Neutrophil (primary cell): ENCODE results near the gene OTUD7B.

Experiments
- H3K27ac ChIP-seq: fragments of 200-600 bp; sonication (generic); 2 replicates; pipeline ENCODE4 v1.5.1; 2016; ENCODE audit warnings: mild to moderate bottlenecking, moderate library complexity
- H3K27me3 ChIP-seq: fragments of 200-600 bp; sonication (generic); 2 replicates; pipeline ENCODE4 v1.6.0; 2016; ENCODE audit warnings: mild to moderate bottlenecking
- H3K36me3 ChIP-seq: fragments of 200-600 bp; sonication (generic); 2 replicates; pipeline ENCODE4 v1.5.1; 2017
- H3K4me1 ChIP-seq, 2 experiments: fragments of 200-600 bp in 1 of 2; sonication (generic) in 1 of 2; 1 replicate in 1 of 2; 2 replicates in 1 of 2; pipeline versions ENCODE4 v1.5.1 to v1.6.1; 2013 to 2016; ENCODE audit warnings: low read depth in 1 of 2, low read length in 1 of 2, mild to moderate bottlenecking in 1 of 2, moderate library complexity in 1 of 2; ENCODE audit not compliant: control insufficient read depth in 1 of 2, insufficient read depth in 1 of 2
- H3K4me3 ChIP-seq, 2 experiments: fragments of 200-600 bp in 1 of 2; sonication (generic) in 1 of 2; 1 replicate in 1 of 2; 2 replicates in 1 of 2; pipeline ENCODE4 v1.5.1; 2013 to 2016; ENCODE audit warnings: low read depth in 1 of 2, low read length in 1 of 2, mild to moderate bottlenecking in 1 of 2, moderate library complexity in 1 of 2
- H3K9me3 ChIP-seq: fragments of 200-600 bp; sonication (generic); 2 replicates; pipeline ENCODE4 v1.5.1; 2016
- TF ChIP-seq, protein P1 (sequence below): fragments of 200-600 bp; sonication (generic); IDR thresholded peaks from 2 replicates; pipeline ENCODE4 v1.5.1; 2016; ENCODE audit warnings: antibody characterized with exemption

OTUD7B gene

DNA sequence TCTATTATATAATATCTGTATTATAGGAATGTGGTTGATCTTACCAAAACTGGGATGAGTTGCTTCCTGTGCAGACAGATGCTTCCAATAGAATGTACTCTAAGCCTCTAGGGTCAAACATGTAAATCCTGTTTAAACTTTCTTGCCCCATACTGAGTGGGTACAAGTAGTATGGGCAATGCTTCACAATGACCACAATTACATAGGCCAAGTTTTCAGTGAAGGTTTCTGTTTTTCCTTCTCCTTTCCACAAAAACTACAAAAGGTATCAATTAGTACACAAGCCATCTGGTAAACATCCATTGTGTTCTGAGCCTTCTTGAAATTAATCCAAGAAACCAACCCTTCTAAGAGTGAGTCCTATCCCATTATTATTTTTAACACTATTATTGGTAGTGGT, 16.8 kb downstream of the OTUD7B start:
- H3K9me3 ChIP-seq = no peaks in the 10 kb centered on the region
- no peak overlapping the region for H3K27ac ChIP-seq
- no peak overlapping the region for H3K4me3 ChIP-seq
- no peaks in the 10 kb centered on the region for H3K36me3 ChIP-seq
- H3K4me1 ChIP-seq = peaks cover 13 to 15% of the 10 kb centered on the region in 2 experiments
- TF ChIP-seq, protein P1, sequence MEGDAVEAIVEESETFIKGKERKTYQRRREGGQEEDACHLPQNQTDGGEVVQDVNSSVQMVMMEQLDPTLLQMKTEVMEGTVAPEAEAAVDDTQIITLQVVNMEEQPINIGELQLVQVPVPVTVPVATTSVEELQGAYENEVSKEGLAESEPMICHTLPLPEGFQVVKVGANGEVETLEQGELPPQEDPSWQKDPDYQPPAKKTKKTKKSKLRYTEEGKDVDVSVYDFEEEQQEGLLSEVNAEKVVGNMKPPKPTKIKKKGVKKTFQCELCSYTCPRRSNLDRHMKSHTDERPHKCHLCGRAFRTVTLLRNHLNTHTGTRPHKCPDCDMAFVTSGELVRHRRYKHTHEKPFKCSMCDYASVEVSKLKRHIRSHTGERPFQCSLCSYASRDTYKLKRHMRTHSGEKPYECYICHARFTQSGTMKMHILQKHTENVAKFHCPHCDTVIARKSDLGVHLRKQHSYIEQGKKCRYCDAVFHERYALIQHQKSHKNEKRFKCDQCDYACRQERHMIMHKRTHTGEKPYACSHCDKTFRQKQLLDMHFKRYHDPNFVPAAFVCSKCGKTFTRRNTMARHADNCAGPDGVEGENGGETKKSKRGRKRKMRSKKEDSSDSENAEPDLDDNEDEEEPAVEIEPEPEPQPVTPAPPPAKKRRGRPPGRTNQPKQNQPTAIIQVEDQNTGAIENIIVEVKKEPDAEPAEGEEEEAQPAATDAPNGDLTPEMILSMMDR = no peak
- peaks cover 94% of the 10 kb centered on the region for H3K27me3 ChIP-seq

DNA sequence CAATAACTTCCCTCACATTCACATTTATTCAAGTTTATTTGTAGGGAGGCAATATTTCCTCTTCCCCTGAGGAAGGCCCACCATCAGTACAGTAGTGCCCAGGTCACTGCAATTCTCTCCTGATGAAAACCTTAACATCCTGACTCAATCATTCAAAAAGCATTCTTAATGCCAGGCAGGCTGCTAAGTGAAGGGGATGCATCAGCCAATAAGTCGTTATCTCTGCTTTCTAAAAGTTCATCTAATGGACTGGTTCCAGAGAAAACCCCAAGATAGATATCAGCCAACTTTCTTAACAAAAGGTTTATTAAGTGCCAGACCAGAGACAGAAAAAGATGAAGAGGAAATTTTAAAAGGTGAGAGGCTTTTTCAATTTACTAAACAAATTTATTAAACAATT, 17.3 kb downstream of the OTUD7B start:
- Histone ChIP-seq H3K9me3 (no peaks in the 10 kb centered on the region), H3K27me3 (peaks cover 94% of the 10 kb centered on the region), H3K27ac (no peak overlapping the region), H3K4me3 (no peak overlapping the region), H3K36me3 (no peaks in the 10 kb centered on the region), H3K4me1 (peaks cover 13 to 15% of the 10 kb centered on the region in 2 experiments)
- TF ChIP-seq, protein P1 = no peak

DNA sequence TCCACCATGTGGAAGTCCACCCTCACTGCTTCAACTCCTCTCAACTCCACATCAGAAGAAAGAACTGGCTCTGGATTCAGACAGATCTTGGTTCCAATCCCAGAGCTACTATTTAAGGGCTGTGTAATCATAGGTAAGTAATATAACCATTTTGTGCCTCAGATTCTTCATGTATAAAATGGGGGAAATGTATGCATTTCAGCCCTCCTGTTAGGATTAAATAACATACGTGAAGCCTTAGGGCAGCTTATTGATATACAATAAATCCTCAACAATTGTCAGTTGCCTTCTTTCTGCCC, 23.3 kb downstream of the OTUD7B start:
- Histone ChIP-seq H3K27me3 (peaks cover 100% of the 10 kb centered on the region), H3K36me3 (no peaks in the 10 kb centered on the region), H3K27ac (no peak overlapping the region), H3K4me1 (no peaks in the 10 kb centered on the region), H3K4me3 (no peak overlapping the region), H3K9me3 (no peaks in the 10 kb centered on the region)
- TF ChIP-seq, protein P1 = no peak

DNA sequence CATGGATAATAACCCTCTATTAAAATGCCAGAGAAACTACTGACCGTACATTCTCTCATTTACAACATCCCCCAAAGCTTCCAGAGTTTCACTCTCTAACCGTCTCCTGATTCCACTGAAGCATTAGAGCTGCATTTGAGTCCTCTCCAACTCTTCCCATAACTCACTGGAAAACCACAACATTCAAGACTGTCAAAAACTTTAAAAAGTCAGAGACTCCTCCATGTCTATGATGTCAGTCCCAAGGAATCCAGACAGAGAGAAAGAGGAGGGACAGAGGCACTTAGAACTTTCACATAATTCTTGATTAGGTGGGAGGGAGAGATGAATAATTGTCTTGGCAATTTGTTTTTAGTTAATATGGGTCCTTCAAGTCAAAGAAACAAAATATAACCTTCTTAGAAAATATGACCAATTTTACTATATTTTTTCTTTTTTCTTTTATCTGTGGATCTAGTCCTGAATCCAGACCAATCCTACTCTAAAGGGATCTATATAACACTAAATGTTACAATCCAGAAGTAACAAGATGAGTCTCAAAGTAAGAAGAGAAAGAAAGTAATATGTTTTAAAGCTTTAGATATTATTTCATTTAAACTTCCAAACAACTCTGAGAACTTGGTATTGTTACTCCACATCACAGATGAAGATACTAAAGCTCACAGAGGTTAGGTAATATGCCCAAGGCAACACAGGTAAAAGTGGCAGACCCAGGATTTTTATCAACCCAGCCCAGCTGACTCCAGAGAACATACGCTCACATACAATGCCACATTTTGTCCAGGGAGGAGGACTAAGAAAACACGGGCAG, 23.8 kb downstream of the OTUD7B start:
- H3K4me1 ChIP-seq = no peaks in the 10 kb centered on the region
- H3K27ac ChIP-seq = no peak overlapping the region
- no peaks in the 10 kb centered on the region for H3K36me3 ChIP-seq
- H3K9me3 ChIP-seq = no peaks in the 10 kb centered on the region
- H3K27me3 ChIP-seq = peaks cover 100% of the 10 kb centered on the region
- TF ChIP-seq, protein P1 = no peak
- H3K4me3 ChIP-seq = no peak overlapping the region

DNA sequence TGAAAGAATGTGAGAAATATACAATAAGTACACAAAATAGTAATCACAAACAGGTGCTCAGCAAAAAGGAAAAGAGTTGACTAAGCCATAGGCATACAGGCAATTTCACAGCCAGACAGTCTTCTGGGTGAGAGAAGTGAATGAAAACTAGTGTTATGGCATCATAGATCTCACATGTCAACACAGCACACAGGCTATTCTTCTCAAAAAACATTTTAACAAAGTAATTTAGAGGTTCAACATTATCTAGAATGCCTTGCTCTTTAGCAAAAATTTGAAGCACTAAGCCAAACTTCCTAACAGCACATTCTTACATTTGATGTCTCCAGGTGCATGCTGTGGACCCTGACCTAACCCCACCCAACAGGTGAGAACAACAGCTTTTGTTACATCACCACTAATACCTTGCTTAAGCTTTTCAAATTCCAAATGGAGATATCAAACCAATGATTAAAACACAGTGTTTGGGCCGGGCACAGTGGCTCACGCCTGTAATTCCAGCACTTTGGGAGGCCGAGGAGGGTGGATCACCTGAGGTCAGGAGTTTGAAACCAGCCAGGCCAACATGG, 30.5 kb downstream of the OTUD7B start:
- TF ChIP-seq, protein P1 = no peak
- H3K27me3 ChIP-seq = peaks cover 83% of the 10 kb centered on the region
- no peak overlapping the region for H3K27ac ChIP-seq
- no peak overlapping the region for H3K4me3 ChIP-seq
- H3K36me3 ChIP-seq = no peaks in the 10 kb centered on the region
- H3K9me3 ChIP-seq = no peaks in the 10 kb centered on the region
- no peaks in the 10 kb centered on the region for H3K4me1 ChIP-seq
